Endothelial cell (in vitro differentiated cells): Measurements from ENCODE around the gene RPS19BP1. TPM values are rescaled to one million over a fixed set of nuclear protein-coding genes. Genes with fewer than 3 reads are reported as not detected.

Source experiments
- DNase-seq: peaks from one replicate; pipeline ENCODE4 v3.0.0; 2021; ENCODE audit warnings: low spot score
- H3K27ac Mint-ChIP-seq: one replicate; pipeline ENCODE4 v1.8.0; 2021; ENCODE audit warnings: mixed read lengths, inconsistent platforms; ENCODE audit not compliant: unreplicated experiment
- H3K27me3 Mint-ChIP-seq: one replicate; pipeline ENCODE4 v1.8.0; 2021; ENCODE audit warnings: mild to moderate bottlenecking, moderate library complexity, mixed read lengths, inconsistent platforms; ENCODE audit not compliant: unreplicated experiment
- H3K36me3 Mint-ChIP-seq: one replicate; pipeline ENCODE4 v1.8.0; 2021; ENCODE audit warnings: mild to moderate bottlenecking, low read depth, mixed read lengths, inconsistent platforms; ENCODE audit not compliant: unreplicated experiment
- H3K4me1 Mint-ChIP-seq: one replicate; pipeline ENCODE4 v1.8.0; 2021; ENCODE audit warnings: mild to moderate bottlenecking, mixed read lengths, inconsistent platforms; ENCODE audit not compliant: unreplicated experiment
- H3K4me3 Mint-ChIP-seq: one replicate; pipeline ENCODE4 v1.8.0; 2021; ENCODE audit warnings: mild to moderate bottlenecking, mixed read lengths, inconsistent platforms; ENCODE audit not compliant: unreplicated experiment
- H3K9me3 Mint-ChIP-seq: one replicate; pipeline ENCODE4 v1.8.0; 2021; ENCODE audit warnings: mixed read lengths, inconsistent platforms; ENCODE audit not compliant: unreplicated experiment
- total RNA-seq: library from RNA; stranded (reverse); fragmentation: NEBNext Ultra II Directional; extraction: Animal tissue kit (Norgen Biotek cat#: 25700); gene quantifications from one replicate; pipeline ENCODE4 v1.2.1, GENCODE V29; 2021; ENCODE audit not compliant: unreplicated experiment
- TF ChIP-seq, protein P1 (sequence below): fragments of 200-600 bp; sonication (generic); IDR thresholded peaks from one replicate; pipeline ENCODE4 v1.5.0; 2021; ENCODE audit warnings: antibody characterized with exemption; ENCODE audit not compliant: unreplicated experiment

The RPS19BP1 gene
- total RNA-seq, 1 donor from 2014 or later, result 57.7 TPM

DNA sequence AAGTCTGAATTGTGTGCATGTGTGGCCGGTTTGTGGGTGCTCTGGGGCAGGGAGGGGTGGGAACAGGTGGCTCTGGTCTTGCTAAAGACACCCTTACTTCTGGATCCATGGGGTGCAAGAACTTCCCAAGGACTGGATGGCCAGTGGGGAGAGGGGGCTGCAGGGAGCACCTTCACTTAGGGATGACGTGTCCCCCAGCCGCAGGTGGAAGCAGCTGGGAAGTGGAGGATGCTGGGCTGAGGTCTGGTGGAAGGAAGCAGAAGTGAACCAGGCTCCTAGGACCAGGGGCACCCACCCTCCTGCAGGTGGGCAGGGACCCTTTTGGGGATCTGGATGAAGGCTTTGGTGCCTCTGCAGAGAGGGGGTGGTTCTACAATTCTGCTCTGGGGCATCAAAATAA is 40.4 kb downstream of the RPS19BP1 start:
- no peaks in the 10 kb centered on the region for H3K9me3 Mint-ChIP-seq
- no peak overlapping the region for H3K27ac Mint-ChIP-seq
- no peak overlapping the region for H3K4me3 Mint-ChIP-seq
- no peaks in the 10 kb centered on the region for H3K36me3 Mint-ChIP-seq
- TF ChIP-seq, protein P1, sequence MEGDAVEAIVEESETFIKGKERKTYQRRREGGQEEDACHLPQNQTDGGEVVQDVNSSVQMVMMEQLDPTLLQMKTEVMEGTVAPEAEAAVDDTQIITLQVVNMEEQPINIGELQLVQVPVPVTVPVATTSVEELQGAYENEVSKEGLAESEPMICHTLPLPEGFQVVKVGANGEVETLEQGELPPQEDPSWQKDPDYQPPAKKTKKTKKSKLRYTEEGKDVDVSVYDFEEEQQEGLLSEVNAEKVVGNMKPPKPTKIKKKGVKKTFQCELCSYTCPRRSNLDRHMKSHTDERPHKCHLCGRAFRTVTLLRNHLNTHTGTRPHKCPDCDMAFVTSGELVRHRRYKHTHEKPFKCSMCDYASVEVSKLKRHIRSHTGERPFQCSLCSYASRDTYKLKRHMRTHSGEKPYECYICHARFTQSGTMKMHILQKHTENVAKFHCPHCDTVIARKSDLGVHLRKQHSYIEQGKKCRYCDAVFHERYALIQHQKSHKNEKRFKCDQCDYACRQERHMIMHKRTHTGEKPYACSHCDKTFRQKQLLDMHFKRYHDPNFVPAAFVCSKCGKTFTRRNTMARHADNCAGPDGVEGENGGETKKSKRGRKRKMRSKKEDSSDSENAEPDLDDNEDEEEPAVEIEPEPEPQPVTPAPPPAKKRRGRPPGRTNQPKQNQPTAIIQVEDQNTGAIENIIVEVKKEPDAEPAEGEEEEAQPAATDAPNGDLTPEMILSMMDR, result no peak
- H3K27me3 Mint-ChIP-seq, result peaks cover under 1% of the 10 kb centered on the region
- H3K4me1 Mint-ChIP-seq, result peaks cover 3% of the 10 kb centered on the region
- DNase-seq, result no peak

DNA sequence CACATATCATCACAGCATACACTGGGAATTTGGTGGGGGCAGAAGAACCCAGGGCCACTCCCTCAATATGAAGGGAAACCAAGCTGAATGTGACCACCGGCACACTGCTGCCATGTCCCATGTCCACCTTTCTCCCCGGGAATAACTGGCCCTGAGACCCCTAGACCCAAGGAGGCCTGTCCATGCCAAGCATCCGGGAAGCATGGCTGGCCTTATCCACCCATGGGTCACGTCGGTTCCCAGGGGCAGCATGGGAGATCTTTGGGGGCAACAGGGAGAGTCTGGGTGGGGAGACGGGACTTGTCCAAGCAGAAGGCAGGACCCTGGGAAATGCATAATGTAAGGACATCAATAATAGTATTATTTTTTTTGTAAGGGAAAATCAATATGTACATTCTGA is 40.9 kb downstream of the RPS19BP1 start:
- Mint-ChIP-seq H3K9me3 (no peaks in the 10 kb centered on the region), H3K27ac (peak overlapping the region; percentile 48), H3K4me3 (no peak overlapping the region), H3K36me3 (no peaks in the 10 kb centered on the region), H3K27me3 (no peaks in the 10 kb centered on the region), H3K4me1 (peaks cover 3% of the 10 kb centered on the region)
- DNase-seq, result no peak
- TF ChIP-seq, protein P1, result no peak

DNA sequence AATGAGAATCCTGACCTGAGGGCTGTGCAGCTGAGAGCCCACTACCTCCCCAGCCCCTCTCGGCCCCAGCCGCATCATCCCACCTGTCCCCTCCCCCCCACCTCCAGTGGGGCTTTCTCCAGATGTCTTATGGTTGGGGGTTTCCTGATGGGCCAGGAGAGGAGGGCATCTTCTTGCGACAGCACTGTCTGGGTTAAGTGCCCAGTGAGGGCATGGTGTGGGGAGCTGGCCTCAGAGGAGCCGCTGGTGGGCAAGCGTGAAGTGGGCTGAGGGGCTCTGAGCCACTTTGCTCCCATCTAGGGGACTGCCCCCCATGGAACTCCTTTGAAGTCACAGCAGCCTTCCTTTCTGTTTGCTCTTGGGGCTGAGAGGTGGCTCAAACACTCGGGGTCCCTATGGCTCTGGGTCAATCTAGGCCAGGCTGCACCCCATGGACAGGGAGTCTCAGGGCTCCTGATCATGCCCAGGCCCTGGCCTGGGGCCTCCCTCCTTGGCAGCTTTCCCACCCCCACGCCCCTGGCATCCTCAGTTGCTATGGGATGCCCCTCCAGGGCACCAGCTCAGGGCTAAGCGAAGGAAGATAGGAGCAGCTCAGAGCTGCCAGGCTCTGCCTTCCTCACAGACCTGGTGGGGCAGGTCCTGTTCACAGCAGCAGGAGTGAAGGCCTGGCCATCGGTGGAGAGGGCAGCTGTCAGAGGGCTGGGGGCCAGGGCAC is 41.4 kb downstream of the RPS19BP1 start:
- H3K4me1 Mint-ChIP-seq, result peaks cover 3% of the 10 kb centered on the region
- no peak overlapping the region for H3K27ac Mint-ChIP-seq
- no peaks in the 10 kb centered on the region for H3K36me3 Mint-ChIP-seq
- no peak for DNase-seq
- no peaks in the 10 kb centered on the region for H3K27me3 Mint-ChIP-seq
- TF ChIP-seq, protein P1, result no peak
- no peak overlapping the region for H3K4me3 Mint-ChIP-seq
- H3K9me3 Mint-ChIP-seq, result no peaks in the 10 kb centered on the region

DNA sequence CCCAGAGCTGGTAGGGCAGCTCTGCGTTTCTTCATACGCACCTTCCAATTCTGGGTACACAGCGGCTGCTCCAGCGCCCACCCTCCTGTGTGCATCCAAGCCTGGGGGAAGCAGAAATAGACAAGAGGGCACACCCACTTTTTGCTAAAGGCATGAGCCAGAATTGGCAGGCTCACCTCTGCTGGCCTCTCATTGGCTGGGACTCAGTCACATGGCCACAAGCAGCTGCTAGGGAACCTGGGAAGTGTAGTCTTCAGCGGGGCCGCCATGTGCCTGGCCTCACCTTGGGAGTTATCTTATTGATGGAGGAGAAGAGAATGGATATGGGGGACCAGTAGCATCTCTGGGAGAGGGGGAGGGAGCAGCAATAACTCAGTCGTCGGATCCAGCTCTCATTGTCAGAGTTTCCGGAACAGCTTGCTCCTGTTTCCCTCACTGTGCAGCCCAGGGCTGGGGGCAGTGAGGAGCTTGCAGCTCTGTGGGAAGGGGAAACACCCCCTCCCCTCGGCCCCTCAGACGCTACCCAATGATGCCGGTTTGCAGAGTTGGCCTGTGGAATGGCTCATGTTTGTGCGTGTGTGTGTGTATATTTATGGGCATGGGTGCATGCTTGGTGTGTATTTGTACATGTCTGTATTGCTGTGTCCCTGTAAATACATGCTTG is 42.3 kb downstream of the RPS19BP1 start:
- TF ChIP-seq, protein P1, result no peak
- Mint-ChIP-seq H3K4me1 (peaks cover 3% of the 10 kb centered on the region), H3K27me3 (no peaks in the 10 kb centered on the region), H3K27ac (no peak overlapping the region), H3K9me3 (no peaks in the 10 kb centered on the region), H3K4me3 (no peak overlapping the region), H3K36me3 (no peaks in the 10 kb centered on the region)
- DNase-seq, result peak; percentile 60
